Progenitor cell of endocrine pancreas (in vitro differentiated cells): ENCODE measurements around the gene ERC1. TPM values are rescaled to one million over a fixed set of nuclear protein-coding genes. Genes with fewer than 3 reads are reported as not detected.

Experiments used
- DNase-seq: peaks from one replicate; pipeline ENCODE4 v3.0.0; 2021; ENCODE audit warnings: low spot score; ENCODE audit not compliant: unreplicated experiment
- H3K27ac Mint-ChIP-seq: 2 replicates; pipeline ENCODE4 v1.8.0; 2021; ENCODE audit warnings: mild to moderate bottlenecking, moderate library complexity, mixed read lengths
- H3K27me3 Mint-ChIP-seq: 2 replicates; pipeline ENCODE4 v1.8.0; 2021; ENCODE audit warnings: mixed read lengths
- H3K36me3 Mint-ChIP-seq: 2 replicates; pipeline ENCODE4 v1.8.0; 2022; ENCODE audit warnings: mixed read lengths; ENCODE audit not compliant: insufficient read depth
- H3K4me1 Mint-ChIP-seq: 2 replicates; pipeline ENCODE4 v1.8.0; 2021; ENCODE audit warnings: low read depth, mixed read lengths
- H3K4me3 Mint-ChIP-seq: 2 replicates; pipeline ENCODE4 v1.8.0; 2021; ENCODE audit warnings: low read depth, mild to moderate bottlenecking, moderate library complexity, mixed read lengths
- H3K9me3 Mint-ChIP-seq: 2 replicates; pipeline ENCODE4 v1.8.0; 2021; ENCODE audit warnings: low read depth, mixed read lengths
- total RNA-seq: library from RNA; stranded (reverse); gene quantifications from 2 replicates; pipeline ENCODE4 v1.2.1, GENCODE V29; 2021
- TF ChIP-seq, protein P1 (sequence below): fragments of 200-600 bp; sonication (generic); IDR thresholded peaks from one replicate; pipeline ENCODE4 v1.5.0; 2021; ENCODE audit warnings: antibody characterized with exemption, mild to moderate bottlenecking; ENCODE audit not compliant: unreplicated experiment

Gene ERC1
- total RNA-seq, 1 donor from 2014 or later = 146 TPM

DNA sequence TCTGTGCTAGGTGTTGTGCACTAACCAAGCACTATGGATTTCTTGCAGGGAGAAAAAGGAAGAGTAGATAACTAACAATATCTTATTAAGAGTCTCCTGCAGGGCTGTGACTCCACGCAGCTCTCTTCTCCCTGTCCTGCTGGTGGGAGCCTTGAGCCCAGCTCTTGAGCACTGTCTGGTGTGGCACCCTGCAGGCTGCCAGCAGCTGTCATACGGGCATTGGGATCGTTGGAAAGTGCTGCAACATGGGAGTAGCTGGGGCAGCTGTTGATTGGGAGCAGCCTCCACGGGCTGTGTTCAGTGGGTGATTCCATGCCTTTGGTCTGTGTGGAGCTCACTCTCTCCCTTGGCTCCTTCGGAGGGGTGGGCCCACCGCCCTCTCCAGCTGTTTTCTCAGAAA, 478.0 kb downstream of the ERC1 start:
- Mint-ChIP-seq H3K36me3 (peaks cover 17% of the 10 kb centered on the region), H3K4me1 (peaks cover 9% of the 10 kb centered on the region), H3K27ac (no peak overlapping the region), H3K27me3 (no peaks in the 10 kb centered on the region), H3K9me3 (no peaks in the 10 kb centered on the region), H3K4me3 (no peak overlapping the region)
- TF ChIP-seq, protein P1, sequence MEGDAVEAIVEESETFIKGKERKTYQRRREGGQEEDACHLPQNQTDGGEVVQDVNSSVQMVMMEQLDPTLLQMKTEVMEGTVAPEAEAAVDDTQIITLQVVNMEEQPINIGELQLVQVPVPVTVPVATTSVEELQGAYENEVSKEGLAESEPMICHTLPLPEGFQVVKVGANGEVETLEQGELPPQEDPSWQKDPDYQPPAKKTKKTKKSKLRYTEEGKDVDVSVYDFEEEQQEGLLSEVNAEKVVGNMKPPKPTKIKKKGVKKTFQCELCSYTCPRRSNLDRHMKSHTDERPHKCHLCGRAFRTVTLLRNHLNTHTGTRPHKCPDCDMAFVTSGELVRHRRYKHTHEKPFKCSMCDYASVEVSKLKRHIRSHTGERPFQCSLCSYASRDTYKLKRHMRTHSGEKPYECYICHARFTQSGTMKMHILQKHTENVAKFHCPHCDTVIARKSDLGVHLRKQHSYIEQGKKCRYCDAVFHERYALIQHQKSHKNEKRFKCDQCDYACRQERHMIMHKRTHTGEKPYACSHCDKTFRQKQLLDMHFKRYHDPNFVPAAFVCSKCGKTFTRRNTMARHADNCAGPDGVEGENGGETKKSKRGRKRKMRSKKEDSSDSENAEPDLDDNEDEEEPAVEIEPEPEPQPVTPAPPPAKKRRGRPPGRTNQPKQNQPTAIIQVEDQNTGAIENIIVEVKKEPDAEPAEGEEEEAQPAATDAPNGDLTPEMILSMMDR = no peak
- DNase-seq = no peak

DNA sequence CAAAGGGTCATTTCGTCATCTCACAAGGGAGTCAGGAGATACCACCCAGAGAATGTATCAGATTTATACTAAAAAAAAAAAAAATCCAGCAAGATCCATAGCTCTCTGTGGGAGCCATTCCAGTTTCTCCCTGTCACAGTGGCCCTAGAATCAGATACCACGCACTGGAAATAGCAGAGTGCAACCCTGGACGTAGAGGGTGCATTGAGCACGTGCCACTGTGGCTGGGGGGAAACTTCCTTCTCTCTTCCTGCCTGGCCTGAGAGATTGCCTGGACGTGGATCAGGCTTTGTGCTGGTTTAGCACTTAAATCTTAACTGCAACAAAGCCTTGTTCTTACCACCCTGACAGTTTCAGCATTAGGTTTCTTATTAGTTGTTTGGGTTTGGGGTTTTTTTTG, 479.0 kb downstream of the ERC1 start:
- Mint-ChIP-seq H3K27ac (no peak overlapping the region), H3K4me1 (peaks cover 9% of the 10 kb centered on the region), H3K9me3 (no peaks in the 10 kb centered on the region), H3K36me3 (peaks cover 15% of the 10 kb centered on the region), H3K27me3 (no peaks in the 10 kb centered on the region), H3K4me3 (no peak overlapping the region)
- no peak for DNase-seq
- TF ChIP-seq, protein P1 = no peak

DNA sequence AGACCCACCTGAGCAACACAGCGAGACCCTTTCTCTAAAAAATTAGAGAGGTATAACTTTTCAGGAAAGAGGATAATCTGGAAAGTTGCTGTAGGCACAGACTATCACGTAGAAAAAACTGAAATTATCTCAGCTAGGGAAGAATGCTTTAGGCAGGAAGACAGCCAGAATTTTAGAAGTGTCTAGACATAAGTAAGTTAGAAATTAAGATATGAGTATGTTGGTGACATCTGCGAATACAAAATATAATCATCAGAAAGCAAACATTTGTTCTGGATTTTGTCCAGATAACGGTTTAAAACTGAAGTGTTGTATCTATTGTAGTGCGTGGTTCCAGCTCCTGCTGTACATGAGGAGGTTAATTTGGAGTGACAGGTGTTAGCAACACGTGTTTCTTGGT, 480.2 kb downstream of the ERC1 start:
- Mint-ChIP-seq H3K27ac (no peak overlapping the region), H3K27me3 (no peaks in the 10 kb centered on the region), H3K9me3 (no peaks in the 10 kb centered on the region), H3K4me1 (peaks cover 8% of the 10 kb centered on the region), H3K36me3 (peaks cover 5% of the 10 kb centered on the region), H3K4me3 (no peak overlapping the region)
- DNase-seq = no peak
- TF ChIP-seq, protein P1 = no peak

DNA sequence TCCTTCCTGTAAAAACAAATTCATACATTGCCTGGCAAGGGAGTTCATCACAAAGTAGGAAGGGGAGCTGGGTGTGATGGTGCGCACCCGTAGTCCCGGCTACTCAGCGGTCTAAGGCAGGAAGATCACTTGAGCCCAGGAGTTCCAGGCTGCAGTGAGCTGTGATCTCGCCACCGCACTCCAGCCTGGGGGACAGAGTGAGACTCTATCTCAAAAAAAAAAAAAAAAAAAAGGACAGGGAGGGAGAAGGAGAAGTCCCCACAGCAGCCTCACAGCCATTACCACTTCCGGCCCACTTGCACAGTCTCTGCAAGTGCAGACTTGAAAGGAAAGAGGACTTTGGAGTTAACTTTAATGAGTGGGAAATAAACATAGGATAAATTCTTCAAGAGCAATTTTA, 482.4 kb downstream of the ERC1 start:
- TF ChIP-seq, protein P1 = no peak
- no peaks in the 10 kb centered on the region for H3K27me3 Mint-ChIP-seq
- H3K36me3 Mint-ChIP-seq = peaks cover 7% of the 10 kb centered on the region
- no peak overlapping the region for H3K27ac Mint-ChIP-seq
- no peak overlapping the region for H3K4me3 Mint-ChIP-seq
- DNase-seq = no peak
- H3K4me1 Mint-ChIP-seq = no peaks in the 10 kb centered on the region
- H3K9me3 Mint-ChIP-seq = no peaks in the 10 kb centered on the region

DNA sequence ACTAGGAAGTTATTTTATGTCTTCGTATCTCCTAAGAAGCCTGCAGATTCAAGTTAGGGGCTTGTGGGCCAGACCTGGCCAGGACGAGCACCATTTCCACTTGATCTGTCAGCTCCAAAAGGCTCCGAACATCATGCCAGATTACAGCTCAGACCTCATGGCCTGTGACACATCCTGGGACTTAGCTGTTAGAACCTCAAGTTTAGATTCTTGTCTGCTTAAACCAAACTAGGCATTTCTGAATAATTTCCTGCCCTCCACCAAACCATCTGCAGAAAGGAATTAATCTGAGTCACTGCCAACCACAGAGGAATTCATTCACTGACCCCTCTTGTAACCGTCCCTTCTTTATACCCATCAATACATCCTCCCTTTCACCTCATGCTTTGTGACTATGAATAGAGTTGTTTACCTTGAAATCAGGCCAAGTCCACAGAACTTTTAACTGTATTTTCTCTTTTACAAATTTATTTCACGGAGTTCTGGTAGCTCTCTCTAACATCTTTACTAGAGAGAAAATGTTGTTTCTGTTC, 483.1 kb downstream of the ERC1 start:
- no peak for DNase-seq
- Mint-ChIP-seq H3K4me3 (no peak overlapping the region), H3K9me3 (no peaks in the 10 kb centered on the region), H3K27me3 (no peaks in the 10 kb centered on the region), H3K36me3 (peaks cover 7% of the 10 kb centered on the region), H3K27ac (no peak overlapping the region), H3K4me1 (no peaks in the 10 kb centered on the region)
- TF ChIP-seq, protein P1 = no peak
